Measurements from ENCODE around the gene RGL1.

Gene RGL1

DNA sequence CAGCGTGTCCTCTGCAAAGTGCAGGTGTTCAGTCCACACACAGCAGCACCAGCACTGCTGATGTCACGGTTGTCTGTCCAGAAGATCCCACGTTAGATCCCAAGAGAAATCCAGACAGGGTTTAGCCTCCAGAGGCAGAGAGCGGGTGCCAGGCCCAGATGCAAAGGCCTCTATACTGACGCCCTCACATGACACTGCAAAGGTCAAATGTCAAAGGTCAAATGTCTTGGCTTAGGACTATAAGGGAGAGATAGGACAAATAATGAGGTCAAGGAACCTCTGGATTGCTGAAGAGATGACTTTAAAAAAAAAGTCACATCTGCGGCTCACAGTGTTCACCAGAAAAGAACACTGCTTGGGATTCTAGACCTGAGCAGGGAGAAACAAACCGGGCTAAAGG, 131.1 kb downstream of the RGL1 start:
- Histone ChIP-seq H3K27ac (ENCODE audit: extremely low read depth, low read depth, low read length) (no peak overlapping the region), H3K9me3 (ENCODE audit: control insufficient read depth, insufficient read depth, low read depth, low read length) (no peaks in the 10 kb centered on the region), H3K4me3 (ENCODE audit: low read depth, low read length) (no peak overlapping the region), H3K36me3 (ENCODE audit: control insufficient read depth in 2 of 2, insufficient read depth in 1 of 2, low read length in 2 of 2) (peaks cover 0 to 2% of the 10 kb centered on the region in 2 experiments; a peak in 1 of 3 replicates), H3K4me1 (ENCODE audit: control insufficient read depth, insufficient read depth, low read length) (no peaks in the 10 kb centered on the region)
- TF ChIP-seq ZNF677 (tag by site-specific recombination; IDR thresholded peaks at IDR 0.05) (no peak), KLF16 (tag by site-specific recombination; IDR thresholded peaks at IDR 0.05) (no peak), ZNF311 (tag by site-specific recombination; IDR thresholded peaks at IDR 0.05; ENCODE audit: borderline replicate concordance) (no peak), ZNF350 (tag by site-specific recombination; IDR thresholded peaks at IDR 0.05) (no peak)
- ChIA-PET CTCF (interaction anchor here (1.2 to 1.5 kb wide), 2 partner anchors 20 to 140 kb away, joined by 3 to 7 read pairs; no protein-coding TSS in a partner anchor), POLR2A (no interaction called here)

DNA sequence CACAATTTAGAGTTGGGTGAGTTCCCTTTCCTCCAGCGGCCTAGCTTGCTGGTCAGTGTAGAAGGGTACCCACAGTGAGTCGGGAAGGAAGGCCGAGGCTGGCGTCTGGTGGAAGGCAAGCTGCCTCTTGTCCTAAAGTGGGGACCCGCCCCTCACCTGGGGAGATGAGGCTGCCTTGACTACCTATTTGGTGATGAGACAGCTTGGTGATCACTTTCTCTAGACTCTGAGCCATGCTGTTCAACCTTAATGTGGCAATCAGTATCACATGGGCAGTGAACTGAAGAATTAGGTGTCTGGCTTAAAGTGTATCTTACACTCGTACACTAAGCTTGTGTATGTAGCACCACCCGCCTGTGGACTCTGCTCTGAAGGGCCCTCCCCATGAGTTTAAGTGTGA, 131.9 kb downstream of the RGL1 start:
- CTCF ChIA-PET: no interaction called here
- POLR2A ChIA-PET: no interaction called here
- Histone ChIP-seq H3K4me1 (ENCODE audit: control insufficient read depth, insufficient read depth, low read length) (no peaks in the 10 kb centered on the region), H3K27ac (ENCODE audit: extremely low read depth, low read depth, low read length) (no peak overlapping the region), H3K36me3 (ENCODE audit: control insufficient read depth in 2 of 2, insufficient read depth in 1 of 2, low read length in 2 of 2) (peaks cover 0 to 2% of the 10 kb centered on the region in 2 experiments; a peak in 1 of 3 replicates), H3K4me3 (ENCODE audit: low read depth, low read length) (no peak overlapping the region), H3K9me3 (ENCODE audit: control insufficient read depth, insufficient read depth, low read depth, low read length) (no peaks in the 10 kb centered on the region)
- TF ChIP-seq, protein P1, sequence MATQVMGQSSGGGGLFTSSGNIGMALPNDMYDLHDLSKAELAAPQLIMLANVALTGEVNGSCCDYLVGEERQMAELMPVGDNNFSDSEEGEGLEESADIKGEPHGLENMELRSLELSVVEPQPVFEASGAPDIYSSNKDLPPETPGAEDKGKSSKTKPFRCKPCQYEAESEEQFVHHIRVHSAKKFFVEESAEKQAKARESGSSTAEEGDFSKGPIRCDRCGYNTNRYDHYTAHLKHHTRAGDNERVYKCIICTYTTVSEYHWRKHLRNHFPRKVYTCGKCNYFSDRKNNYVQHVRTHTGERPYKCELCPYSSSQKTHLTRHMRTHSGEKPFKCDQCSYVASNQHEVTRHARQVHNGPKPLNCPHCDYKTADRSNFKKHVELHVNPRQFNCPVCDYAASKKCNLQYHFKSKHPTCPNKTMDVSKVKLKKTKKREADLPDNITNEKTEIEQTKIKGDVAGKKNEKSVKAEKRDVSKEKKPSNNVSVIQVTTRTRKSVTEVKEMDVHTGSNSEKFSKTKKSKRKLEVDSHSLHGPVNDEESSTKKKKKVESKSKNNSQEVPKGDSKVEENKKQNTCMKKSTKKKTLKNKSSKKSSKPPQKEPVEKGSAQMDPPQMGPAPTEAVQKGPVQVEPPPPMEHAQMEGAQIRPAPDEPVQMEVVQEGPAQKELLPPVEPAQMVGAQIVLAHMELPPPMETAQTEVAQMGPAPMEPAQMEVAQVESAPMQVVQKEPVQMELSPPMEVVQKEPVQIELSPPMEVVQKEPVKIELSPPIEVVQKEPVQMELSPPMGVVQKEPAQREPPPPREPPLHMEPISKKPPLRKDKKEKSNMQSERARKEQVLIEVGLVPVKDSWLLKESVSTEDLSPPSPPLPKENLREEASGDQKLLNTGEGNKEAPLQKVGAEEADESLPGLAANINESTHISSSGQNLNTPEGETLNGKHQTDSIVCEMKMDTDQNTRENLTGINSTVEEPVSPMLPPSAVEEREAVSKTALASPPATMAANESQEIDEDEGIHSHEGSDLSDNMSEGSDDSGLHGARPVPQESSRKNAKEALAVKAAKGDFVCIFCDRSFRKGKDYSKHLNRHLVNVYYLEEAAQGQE (tag by site-specific recombination; IDR thresholded peaks at IDR 0.05): no peak
- TF ChIP-seq, protein P2, sequence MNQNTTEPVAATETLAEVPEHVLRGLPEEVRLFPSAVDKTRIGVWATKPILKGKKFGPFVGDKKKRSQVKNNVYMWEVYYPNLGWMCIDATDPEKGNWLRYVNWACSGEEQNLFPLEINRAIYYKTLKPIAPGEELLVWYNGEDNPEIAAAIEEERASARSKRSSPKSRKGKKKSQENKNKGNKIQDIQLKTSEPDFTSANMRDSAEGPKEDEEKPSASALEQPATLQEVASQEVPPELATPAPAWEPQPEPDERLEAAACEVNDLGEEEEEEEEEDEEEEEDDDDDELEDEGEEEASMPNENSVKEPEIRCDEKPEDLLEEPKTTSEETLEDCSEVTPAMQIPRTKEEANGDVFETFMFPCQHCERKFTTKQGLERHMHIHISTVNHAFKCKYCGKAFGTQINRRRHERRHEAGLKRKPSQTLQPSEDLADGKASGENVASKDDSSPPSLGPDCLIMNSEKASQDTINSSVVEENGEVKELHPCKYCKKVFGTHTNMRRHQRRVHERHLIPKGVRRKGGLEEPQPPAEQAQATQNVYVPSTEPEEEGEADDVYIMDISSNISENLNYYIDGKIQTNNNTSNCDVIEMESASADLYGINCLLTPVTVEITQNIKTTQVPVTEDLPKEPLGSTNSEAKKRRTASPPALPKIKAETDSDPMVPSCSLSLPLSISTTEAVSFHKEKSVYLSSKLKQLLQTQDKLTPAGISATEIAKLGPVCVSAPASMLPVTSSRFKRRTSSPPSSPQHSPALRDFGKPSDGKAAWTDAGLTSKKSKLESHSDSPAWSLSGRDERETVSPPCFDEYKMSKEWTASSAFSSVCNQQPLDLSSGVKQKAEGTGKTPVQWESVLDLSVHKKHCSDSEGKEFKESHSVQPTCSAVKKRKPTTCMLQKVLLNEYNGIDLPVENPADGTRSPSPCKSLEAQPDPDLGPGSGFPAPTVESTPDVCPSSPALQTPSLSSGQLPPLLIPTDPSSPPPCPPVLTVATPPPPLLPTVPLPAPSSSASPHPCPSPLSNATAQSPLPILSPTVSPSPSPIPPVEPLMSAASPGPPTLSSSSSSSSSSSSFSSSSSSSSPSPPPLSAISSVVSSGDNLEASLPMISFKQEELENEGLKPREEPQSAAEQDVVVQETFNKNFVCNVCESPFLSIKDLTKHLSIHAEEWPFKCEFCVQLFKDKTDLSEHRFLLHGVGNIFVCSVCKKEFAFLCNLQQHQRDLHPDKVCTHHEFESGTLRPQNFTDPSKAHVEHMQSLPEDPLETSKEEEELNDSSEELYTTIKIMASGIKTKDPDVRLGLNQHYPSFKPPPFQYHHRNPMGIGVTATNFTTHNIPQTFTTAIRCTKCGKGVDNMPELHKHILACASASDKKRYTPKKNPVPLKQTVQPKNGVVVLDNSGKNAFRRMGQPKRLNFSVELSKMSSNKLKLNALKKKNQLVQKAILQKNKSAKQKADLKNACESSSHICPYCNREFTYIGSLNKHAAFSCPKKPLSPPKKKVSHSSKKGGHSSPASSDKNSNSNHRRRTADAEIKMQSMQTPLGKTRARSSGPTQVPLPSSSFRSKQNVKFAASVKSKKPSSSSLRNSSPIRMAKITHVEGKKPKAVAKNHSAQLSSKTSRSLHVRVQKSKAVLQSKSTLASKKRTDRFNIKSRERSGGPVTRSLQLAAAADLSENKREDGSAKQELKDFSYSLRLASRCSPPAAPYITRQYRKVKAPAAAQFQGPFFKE (tag by site-specific recombination; IDR thresholded peaks at IDR 0.05; ENCODE audit: borderline replicate concordance): no peak
- TF ChIP-seq ZNF624 (tag by site-specific recombination; IDR thresholded peaks at IDR 0.05): no peak
- TF ChIP-seq ZNF473 (tag by site-specific recombination; IDR thresholded peaks at IDR 0.05): no peak
- TF ChIP-seq, protein P3, sequence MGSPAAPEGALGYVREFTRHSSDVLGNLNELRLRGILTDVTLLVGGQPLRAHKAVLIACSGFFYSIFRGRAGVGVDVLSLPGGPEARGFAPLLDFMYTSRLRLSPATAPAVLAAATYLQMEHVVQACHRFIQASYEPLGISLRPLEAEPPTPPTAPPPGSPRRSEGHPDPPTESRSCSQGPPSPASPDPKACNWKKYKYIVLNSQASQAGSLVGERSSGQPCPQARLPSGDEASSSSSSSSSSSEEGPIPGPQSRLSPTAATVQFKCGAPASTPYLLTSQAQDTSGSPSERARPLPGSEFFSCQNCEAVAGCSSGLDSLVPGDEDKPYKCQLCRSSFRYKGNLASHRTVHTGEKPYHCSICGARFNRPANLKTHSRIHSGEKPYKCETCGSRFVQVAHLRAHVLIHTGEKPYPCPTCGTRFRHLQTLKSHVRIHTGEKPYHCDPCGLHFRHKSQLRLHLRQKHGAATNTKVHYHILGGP (tag by site-specific recombination; IDR thresholded peaks at IDR 0.05): no peak

DNA sequence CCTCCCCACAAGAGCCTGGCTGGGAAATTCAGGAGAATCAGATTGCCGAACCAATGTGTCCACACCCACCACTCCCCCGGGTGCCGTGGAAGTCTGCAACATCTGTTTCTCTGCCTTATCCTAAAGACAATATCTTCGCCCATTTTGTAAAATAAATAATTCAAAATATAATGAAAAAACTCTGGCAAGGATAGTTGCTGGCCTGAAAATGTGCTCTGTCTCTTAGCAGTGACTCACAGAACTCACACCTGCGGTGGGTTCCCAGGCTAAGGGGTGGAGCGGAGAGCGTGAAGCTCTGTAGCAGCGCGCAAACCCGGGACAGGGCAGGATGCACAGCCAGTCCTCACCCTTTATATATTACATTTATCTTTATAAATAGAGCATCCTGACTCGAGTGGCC, 132.7 kb downstream of the RGL1 start:
- no peak overlapping the region for H3K4me3 ChIP-seq (ENCODE audit: low read depth, low read length)
- TF ChIP-seq MYNN (tag by site-specific recombination; IDR thresholded peaks at IDR 0.05; ENCODE audit: borderline replicate concordance): no peak
- TF ChIP-seq ZNF138 (tag by site-specific recombination; IDR thresholded peaks at IDR 0.05; ENCODE audit: borderline replicate concordance): no peak
- no peak for TF ChIP-seq KLF1 (tag by site-specific recombination; IDR thresholded peaks at IDR 0.05)
- no peak for TF ChIP-seq ZNF626 (tag by site-specific recombination; IDR thresholded peaks at IDR 0.05)
- TF ChIP-seq GLI2 (tag by site-specific recombination; IDR thresholded peaks at IDR 0.05; ENCODE audit: borderline replicate concordance, low read depth): no peak
- ChIA-PET POLR2A (no interaction called here), CTCF (interaction anchor here (0.6 kb wide), 1 partner anchor 282 kb away, joined by 3 read pairs; no protein-coding TSS in a partner anchor)
- H3K9me3 ChIP-seq (ENCODE audit: control insufficient read depth, insufficient read depth, low read depth, low read length): no peaks in the 10 kb centered on the region
- no peak overlapping the region for H3K27ac ChIP-seq (ENCODE audit: extremely low read depth, low read depth, low read length)
- H3K36me3 ChIP-seq (ENCODE audit: control insufficient read depth in 2 of 2, insufficient read depth in 1 of 2, low read length in 2 of 2): peaks cover 0 to 2% of the 10 kb centered on the region in 2 experiments; a peak in 1 of 3 replicates
- peaks cover 3% of the 10 kb centered on the region; the same call in 1 of the 2 replicates for H3K4me1 ChIP-seq (ENCODE audit: control insufficient read depth, insufficient read depth, low read length)
